ENCODE measurements around the gene RNF11.
A peak's percentile ranks its signal among the peaks of the same experiment; 100 is the strongest.
"Not testable (repeated sequence)": the region's sequence is repeated elsewhere in the genome, so short reads cannot be mapped to it uniquely, and the experiment has no call there.

Gene RNF11

DNA sequence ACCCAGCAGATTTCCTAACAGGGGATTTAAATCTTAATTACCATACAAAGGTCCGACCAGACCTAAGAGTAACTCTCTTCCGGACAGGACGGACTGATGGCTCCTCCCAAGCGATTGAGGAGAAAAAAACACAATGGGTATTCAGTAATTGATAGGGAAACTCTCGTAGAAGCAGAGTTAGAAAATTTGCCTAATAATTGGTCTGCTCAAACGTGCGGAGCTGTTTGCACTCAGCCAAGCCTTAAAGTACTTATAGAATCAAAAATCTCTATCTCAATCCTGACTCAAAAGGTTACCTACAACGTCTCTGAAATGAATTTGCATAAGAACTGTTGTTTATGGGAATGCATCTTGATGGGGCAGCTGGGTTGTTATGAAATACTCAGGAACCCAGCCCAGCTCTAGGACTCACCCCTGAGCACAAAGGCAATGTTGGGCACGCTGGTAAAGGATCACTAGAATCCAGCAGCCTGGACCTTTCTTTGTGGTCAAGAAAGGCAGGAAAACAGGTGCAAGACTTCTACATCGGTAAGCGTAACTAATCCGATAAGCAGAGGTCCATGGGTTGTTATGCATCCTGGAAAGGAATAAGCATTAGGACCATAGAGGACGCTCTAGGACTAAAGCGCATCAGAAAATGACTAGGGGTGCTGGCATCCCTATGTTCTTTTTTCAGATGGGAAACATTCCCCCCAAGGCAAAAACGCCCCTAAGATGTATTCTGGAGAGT lies 8.7 kb upstream of the RNF11 start:
- not testable (repeated sequence) for DNase-seq (ENCODE audit: low spot score); FAIRE-seq

- FAIRE-seq; DNase-seq (ENCODE audit: low spot score): not testable (repeated sequence)
These were observed 7.6 kb upstream of the RNF11 start for GRCh38 chr1:51228471-51228870.

- no peak for FAIRE-seq
- DNase-seq (ENCODE audit: low spot score) = no peak
These were observed 5.5 kb upstream of the RNF11 start for GRCh38 chr1:51230501-51231078.

DNA sequence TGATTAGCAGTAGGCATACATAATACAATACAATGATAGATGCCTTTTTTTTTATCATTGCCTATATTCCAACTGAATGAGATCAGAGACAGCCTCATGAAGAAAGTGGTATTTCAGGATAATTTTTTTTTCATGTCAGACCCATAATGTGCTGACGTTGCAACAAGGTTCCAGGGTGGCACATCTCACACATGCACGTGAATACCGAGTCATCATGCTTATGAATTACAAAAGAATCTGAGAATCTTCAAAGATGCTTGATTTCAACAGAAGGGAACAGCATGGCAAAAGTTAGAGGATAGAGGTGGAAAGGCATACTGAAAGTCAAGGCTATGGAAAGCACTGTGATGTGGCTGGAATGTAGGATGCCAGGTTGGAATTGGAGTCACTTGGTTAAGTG lies 5.0 kb upstream of the RNF11 start:
- FAIRE-seq (no peak), DNase-seq (ENCODE audit: low spot score) (no peak)

GRCh38 chr1:51231896-51232295 lies 4.2 kb upstream of the RNF11 start:
- FAIRE-seq (no peak), DNase-seq (ENCODE audit: low spot score) (no peak)

DNA sequence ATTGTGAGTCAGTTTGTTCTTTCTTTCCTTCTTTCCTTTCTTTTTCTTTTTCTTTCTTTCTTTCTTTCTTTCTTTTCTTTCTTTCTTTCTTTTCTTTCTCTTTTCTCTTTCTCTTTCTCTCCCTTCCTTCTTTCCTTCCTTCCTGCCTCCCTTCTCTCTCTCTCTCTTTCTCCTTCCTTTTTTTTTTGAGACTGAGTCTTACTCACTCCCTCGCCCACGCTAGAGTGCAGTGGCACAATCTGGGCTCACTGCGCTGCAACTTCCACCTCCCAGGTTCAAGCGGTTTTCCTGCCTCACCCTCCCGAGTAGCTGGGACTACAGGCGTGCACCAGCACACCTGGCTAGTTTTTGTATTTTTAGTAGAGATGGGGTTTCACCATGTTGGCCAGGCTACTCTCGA lies 1.8 kb upstream of the RNF11 start:
- not testable (repeated sequence) for FAIRE-seq

DNA sequence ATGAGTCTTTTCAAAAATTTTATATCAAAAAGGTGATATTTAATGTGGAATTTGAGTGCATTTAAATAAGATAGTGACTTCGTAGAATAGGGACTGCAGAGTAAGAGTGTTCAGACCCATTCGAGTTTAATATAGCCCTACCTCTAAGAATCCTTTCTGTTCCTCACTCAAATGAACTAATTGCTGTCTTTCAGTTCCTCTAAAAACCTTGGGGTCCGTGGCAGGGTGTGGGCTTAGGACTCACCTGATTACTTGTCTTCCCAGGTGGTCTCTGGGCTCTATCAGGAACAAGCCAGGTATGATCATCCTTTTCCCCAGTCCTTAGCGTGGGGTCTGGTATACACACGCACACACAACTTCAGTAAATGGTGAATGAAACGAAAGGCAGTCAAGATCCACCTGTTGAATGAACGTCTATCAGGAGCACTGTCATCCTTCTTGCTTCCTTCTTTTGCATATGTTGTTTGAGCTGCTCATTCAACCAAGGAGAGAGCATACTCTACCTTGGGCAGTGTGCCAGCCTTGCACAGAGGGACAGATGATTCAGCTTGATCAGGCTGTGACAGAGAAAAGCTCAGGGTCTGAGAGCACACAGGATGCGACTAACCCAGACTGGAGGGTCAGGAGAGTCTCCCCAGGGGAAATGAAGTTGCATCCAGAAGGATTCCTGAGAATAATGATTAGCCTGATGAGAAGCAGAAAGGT lies 1.2 kb upstream of the RNF11 start:
- FAIRE-seq = no peak

More for the DNA sequence above, 1.8 kb upstream of the RNF11 start:
- not testable (repeated sequence) for DNase-seq (ENCODE audit: low spot score)

DNA sequence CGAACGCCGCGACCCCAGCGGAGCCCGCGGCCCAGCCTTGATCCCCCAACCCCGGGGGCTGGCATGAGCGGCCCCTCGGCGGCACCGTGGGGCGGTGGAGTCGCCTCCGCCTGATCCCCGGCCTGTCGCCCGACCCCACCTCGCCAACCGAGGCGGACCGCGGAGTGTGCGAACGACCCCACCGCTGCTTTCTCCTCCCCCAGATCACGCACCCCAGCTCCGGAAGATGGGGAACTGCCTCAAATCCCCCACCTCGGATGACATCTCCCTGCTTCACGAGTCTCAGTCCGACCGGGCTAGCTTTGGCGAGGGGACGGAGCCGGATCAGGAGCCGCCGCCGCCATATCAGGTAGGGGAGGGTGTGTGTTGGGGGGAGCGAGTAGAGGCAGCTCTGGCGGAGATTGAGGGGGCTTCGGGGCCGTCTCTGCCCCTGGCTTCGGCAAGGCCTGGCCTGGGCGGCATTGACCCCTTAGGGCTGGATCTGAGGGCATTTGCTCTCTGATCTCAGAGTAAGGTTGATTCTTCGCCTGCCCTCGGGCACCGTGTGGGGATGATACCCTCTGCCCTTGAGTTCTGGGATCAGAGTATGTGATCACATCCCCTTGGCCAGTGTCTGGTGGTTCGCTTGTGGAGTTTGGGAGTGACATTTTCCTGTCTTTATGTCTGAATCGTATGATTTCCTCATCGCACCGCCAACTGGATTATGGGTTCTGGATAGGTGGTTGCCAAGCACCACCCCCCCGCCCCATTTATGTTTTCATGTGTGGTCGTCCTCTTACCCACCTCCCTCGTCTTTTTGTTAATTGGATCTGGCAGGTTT lies 668 bp downstream of the RNF11 start:
- FAIRE-seq (no peak), DNase-seq (ENCODE audit: low spot score) (peak; percentile 40)

More for the DNA sequence above, 1.2 kb upstream of the RNF11 start:
- peak; percentile 56 for DNase-seq (ENCODE audit: low spot score)

DNA sequence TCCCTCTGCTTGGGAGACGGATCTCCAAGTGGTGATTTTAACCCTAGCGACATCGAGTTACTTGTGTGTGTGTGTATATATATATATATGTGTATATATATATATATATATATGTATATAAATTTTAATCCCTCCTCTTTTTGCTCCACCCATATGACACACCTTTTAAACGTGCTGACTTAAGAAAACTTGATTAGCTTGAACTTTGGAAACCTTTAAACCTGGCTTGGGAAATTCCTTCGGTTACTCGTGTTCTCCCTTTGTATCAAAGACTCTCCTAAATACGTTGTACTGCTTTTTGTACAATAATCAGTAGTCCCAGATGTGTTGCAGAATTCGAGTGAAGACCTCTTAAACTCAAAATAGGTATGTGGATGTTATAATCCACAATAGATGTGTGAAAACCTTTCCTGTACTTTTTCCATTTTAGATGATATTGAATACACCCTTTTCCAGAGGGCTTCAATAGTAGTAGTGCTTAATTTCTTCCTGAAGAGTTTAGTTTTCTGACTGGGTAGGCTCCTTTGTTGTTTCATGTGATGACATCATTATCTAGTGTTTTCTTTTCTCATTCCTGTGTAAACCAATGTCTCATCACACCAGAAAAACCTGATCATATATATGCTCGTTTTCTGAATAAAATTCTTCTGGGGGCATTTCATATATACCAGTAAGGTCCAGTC lies 1.4 kb downstream of the RNF11 start:
- no peak for FAIRE-seq

DNA sequence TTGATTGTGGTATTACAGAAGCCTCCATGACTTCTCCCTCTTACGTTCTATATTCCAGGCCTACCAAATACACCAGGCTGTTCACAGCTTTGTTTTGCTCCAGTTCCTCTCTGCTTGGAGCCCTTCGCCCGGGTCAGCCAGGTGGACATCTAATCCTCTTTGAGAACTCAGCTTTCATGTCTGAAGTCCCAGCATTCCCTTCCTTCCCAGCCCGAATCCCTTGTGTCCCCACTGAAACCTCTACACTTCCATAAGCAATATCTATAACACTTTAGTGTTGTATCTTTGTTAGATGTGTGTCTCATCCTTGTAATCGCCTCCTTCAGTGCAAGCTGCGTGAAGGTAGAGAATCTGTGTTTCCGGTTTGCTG lies 1.9 kb downstream of the RNF11 start:
- DNase-seq (ENCODE audit: low spot score) (no peak), FAIRE-seq (no peak)

More for the DNA sequence above, 1.4 kb downstream of the RNF11 start:
- no peak for DNase-seq (ENCODE audit: low spot score)

GRCh38 chr1:51240084-51240483 lies 4.0 kb downstream of the RNF11 start:
- DNase-seq (ENCODE audit: low spot score) (no peak), FAIRE-seq (no peak)

DNA sequence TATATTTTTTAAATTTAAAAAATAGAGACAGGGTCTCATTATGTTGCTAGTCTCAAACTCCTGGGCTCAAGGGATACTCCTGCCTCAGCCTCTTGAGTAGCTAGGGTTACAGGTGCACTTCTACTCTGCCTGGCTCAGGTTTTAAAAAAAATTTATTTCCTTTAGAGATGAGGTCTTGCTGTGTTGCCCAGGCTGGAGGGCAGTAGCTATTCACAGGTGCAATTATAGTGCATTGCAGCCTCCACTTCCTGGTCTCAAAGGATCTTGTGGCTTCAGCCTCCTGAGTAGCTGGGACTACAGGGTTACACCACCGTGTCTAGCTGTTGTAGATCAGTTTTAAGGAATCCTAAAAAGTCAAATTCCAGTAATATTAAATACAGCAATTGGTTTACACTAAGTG lies 5.0 kb downstream of the RNF11 start:
- no peak for FAIRE-seq
- DNase-seq (ENCODE audit: low spot score) = no peak

GRCh38 chr1:51242546-51242945 lies 6.5 kb downstream of the RNF11 start:
- no peak for DNase-seq (ENCODE audit: low spot score)
- FAIRE-seq = no peak

DNA sequence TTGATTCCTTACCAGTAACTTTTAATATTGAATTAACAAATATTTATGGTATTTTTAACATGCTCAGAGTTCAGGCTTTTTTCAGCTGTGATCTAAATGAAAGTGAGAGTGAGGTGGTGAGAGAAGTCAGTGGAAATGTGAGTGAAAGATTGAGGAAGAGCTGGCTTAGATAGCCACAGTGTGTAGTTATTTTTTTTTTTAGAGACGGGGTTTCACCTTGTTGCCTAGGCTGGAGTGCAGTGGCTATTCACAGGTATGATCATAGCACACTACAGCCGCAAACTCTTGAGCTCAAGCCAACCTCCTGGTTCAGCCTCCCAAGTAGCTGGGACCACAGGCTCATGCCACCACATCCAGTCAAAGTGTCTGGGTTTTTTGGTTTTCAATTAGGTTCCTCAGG lies 10.9 kb downstream of the RNF11 start:
- FAIRE-seq (no peak), DNase-seq (ENCODE audit: low spot score) (no peak)

- FAIRE-seq (no peak), DNase-seq (ENCODE audit: low spot score) (no peak)
These were observed 11.4 kb downstream of the RNF11 start for GRCh38 chr1:51247499-51247898.

DNA sequence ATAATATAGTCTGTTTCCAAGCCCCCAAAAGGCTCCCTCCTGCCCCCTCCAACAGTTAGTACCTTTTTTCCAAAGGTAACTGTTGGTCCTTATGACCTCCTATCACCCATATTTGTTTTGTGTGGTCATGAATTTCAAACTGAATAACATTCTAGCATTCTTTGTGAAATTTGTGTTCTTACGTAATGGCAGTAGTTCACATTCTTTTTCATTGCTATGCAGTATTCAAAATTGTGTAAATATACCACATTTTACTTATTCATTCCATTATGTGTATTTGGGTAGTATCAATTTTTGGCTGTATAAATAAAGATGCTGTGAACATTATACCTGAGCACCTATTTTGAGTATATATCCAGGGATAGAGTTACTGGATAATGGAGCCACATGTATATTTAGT lies 13.4 kb downstream of the RNF11 start:
- FAIRE-seq = no peak
- no peak for DNase-seq (ENCODE audit: low spot score)

DNA sequence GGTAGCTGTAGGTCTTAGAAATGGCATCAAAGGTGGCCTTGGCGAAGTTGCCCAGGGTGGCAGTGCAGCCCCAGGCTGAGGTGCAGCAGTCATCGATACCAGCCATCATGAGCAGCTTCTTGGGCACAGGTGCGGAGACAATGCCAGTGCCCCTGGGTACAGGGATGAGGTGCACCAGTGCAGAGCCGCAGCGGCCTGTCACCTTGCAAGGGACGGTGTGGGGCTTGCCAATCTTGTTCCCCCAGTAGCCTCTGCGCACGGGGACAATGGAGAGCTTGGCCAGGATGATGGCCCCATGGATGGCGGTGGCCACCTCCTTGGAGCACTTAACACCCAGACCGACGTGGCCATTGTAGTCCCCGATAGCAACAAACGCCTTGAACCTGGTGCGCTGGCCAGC lies 14.7 kb downstream of the RNF11 start:
- DNase-seq (ENCODE audit: low spot score); FAIRE-seq: not testable (repeated sequence)

DNA sequence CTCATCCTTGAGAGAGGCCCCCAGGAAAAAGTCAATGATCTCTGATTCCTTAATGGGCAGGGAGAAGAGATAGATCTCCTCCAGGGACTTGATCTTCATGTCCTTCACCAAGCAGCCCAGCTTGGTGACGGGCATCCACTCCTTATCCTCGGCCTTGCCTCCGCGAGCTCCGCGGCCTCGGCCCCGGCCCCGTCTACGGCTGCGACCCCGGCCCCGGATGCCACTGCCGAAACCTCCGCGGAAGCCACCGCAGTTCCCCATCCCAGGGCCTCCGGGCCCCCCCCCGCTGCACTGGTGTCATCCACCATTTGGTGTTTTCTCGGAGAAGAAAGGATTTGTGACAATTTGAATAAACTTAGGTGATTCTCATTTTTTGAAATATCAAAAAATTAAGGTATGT lies 15.1 kb downstream of the RNF11 start:
- not testable (repeated sequence) for DNase-seq (ENCODE audit: low spot score); FAIRE-seq

DNA sequence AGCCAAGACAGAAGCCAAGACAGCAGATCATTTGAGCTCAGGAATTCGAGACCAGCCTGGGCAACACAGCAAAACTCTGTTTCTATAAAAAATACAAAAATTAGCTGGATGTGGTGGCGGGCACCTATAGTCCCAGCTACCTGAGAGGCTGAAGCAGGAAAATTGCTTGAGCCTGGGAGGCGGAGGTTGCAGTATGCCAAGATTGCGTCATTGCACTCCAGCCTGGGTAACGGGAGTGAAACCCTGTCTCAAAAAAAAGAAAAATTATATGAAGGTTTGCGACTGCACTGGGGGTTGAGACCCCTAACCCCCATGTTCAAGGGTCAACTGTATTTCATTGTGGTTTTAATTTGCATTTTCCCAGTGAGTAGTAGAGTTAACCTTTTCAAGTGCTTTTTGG lies 16.3 kb downstream of the RNF11 start:
- DNase-seq (ENCODE audit: low spot score) (no peak), FAIRE-seq (no peak)

DNA sequence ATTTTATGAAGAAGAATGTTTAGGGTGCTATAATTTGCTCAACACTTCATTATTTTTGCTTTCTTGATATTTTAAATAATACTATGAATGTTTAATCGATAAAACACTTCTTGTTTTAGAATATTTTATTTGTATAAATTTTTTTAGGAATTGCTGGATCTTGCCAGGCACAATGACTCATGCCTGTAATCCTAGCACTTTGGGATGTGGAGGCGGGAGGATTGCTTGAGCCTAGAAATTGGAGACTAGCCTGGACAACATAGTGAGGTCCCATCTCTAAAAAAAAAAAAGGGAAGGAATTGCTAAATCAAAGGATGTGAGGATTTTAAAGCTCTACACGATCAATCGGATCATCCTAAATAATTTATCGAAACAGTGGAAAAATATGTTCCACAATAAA lies 17.6 kb downstream of the RNF11 start:
- no peak for FAIRE-seq
- DNase-seq (ENCODE audit: low spot score) = no peak

DNA sequence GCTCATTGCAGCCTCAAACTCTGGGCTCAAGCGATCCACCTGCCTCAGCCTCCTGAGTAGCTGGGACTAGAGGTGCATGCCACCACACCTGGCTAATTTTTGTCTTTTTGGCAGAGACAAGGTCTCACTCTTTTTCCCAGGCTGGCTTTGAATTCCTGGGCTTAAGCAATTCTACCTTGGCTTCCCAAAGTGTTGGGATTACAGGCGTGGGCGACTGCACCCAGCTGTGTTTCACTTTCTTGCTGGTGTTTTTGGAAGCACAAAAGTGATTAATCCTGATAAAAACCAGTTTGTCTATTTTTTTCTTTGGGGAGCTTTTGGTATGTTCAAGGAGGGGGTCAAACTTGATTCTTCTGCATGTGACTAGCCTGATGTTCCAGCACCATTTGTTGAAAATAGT lies 19.3 kb downstream of the RNF11 start:
- no peak for FAIRE-seq
- DNase-seq (ENCODE audit: low spot score) = no peak
